DND-41 (cell line): ENCODE data around the gene RBM22.

Experiments
- ATAC-seq: fragments of 200-7000 bp; cut with Tn5 transposase; 3 replicates; pipeline ENCODE4 v1.9.1; 2021; ENCODE audit warnings: low read depth; ENCODE audit not compliant: insufficient read depth
- DNase-seq: peaks from one replicate; pipeline ENCODE4 v3.0.0-alpha.2; 2020
- H2AFZ ChIP-seq: 2 replicates; pipeline ENCODE4 v1.6.0; 2012; ENCODE audit warnings: low read depth, low read length
- H3K27ac ChIP-seq: 2 replicates; pipeline ENCODE4 v1.5.1; 2012; ENCODE audit warnings: low read length, inconsistent platforms
- H3K27me3 ChIP-seq: fragments of 200-600 bp; sonication (generic); 2 replicates; pipeline ENCODE4 v1.6.0; 2012; ENCODE audit warnings: low read length, mild to moderate bottlenecking, inconsistent platforms; ENCODE audit not compliant: insufficient read depth, poor library complexity
- H3K36me3 ChIP-seq: 2 replicates; pipeline ENCODE4 v1.5.1; 2012; ENCODE audit warnings: low read length, inconsistent platforms; ENCODE audit not compliant: insufficient read depth
- H3K4me1 ChIP-seq: 2 replicates; pipeline ENCODE4 v1.5.1; 2012; ENCODE audit warnings: mild to moderate bottlenecking, low read length; ENCODE audit not compliant: insufficient read depth
- H3K4me2 ChIP-seq: 2 replicates; pipeline ENCODE4 v1.6.0; 2012; ENCODE audit warnings: mild to moderate bottlenecking, moderate library complexity, low read length, inconsistent platforms; ENCODE audit not compliant: insufficient read depth
- H3K4me3 ChIP-seq, 2 experiments: fragments of 200-600 bp in 1 of 2; shearing (Covaris generic) in 1 of 2; 2 replicates each; pipeline ENCODE4 v1.5.1; 2012 to 2016; ENCODE audit warnings: inconsistent platforms in 2 of 2, low read length in 2 of 2, mild to moderate bottlenecking in 2 of 2, low read depth in 1 of 2, moderate library complexity in 1 of 2
- H3K79me2 ChIP-seq: 2 replicates; pipeline ENCODE4 v1.6.0; 2012; ENCODE audit warnings: low read length, inconsistent platforms; ENCODE audit not compliant: insufficient read depth
- H3K9ac ChIP-seq: 2 replicates; pipeline ENCODE4 v1.6.0; 2012; ENCODE audit warnings: low read depth, mild to moderate bottlenecking, inconsistent platforms, low read length, moderate library complexity
- H3K9me3 ChIP-seq: 2 replicates; pipeline ENCODE4 v1.5.1; 2012; ENCODE audit warnings: low read length, moderate library complexity, mild to moderate bottlenecking, inconsistent platforms; ENCODE audit not compliant: insufficient read depth, severe bottlenecking
- H4K20me1 ChIP-seq: 2 replicates; pipeline ENCODE4 v1.6.0; 2012; ENCODE audit warnings: low read length; ENCODE audit not compliant: insufficient read depth
- CTCF ChIP-seq: IDR thresholded peaks from 2 replicates; pipeline ENCODE4 v1.5.1; 2012; ENCODE audit warnings: borderline replicate concordance, low read length, moderate library complexity, mild to moderate bottlenecking; ENCODE audit not compliant: poor library complexity, severe bottlenecking; ENCODE audit errors: extremely low read depth
- EZH2 ChIP-seq: IDR thresholded peaks from 3 replicates; pipeline ENCODE4 v1.6.1; 2012; ENCODE audit warnings: borderline replicate concordance, low read depth, mild to moderate bottlenecking, moderate library complexity, low read length, inconsistent platforms; ENCODE audit not compliant: severe bottlenecking

Gene RBM22

GRCh38 chr5:150740992-150741391 lies 40.1 kb upstream of the RBM22 start:
- peaks cover 67% of the 10 kb centered on the region for H3K79me2 ChIP-seq

GRCh38 chr5:150738862-150739261 lies 38.0 kb upstream of the RBM22 start:
- H3K36me3 ChIP-seq: peaks cover 68% of the 10 kb centered on the region
- no peak overlapping the region for H3K4me2 ChIP-seq
- H3K4me3 ChIP-seq: no peak overlapping the region
- H2AFZ ChIP-seq: no peak overlapping the region
- no peaks in the 10 kb centered on the region for H3K4me1 ChIP-seq
- no peak for ATAC-seq
- no peak overlapping the region for H3K9ac ChIP-seq
- peaks cover 9% of the 10 kb centered on the region; the same call in 1 of the 2 replicates for H4K20me1 ChIP-seq
- no peak for TF ChIP-seq EZH2
- H3K9me3 ChIP-seq: peaks cover 14% of the 10 kb centered on the region
- H3K27ac ChIP-seq: no peak overlapping the region
- DNase-seq: no peak
- peaks cover 85% of the 10 kb centered on the region for H3K79me2 ChIP-seq
- H3K27me3 ChIP-seq: no peaks in the 10 kb centered on the region

More at GRCh38 chr5:150740992-150741391, 40.1 kb upstream of the RBM22 start:
- ATAC-seq (no peak), DNase-seq (no peak)
- no peaks in the 10 kb centered on the region for H3K4me1 ChIP-seq
- H3K27ac ChIP-seq: no peak overlapping the region
- no peak overlapping the region for H3K4me2 ChIP-seq
- H3K4me3 ChIP-seq: no peak overlapping the region
- no peaks in the 10 kb centered on the region for H3K27me3 ChIP-seq
- H3K36me3 ChIP-seq: peaks cover 51% of the 10 kb centered on the region
- no peak for TF ChIP-seq CTCF
- no peak for TF ChIP-seq EZH2
- H3K9me3 ChIP-seq: peaks cover 4% of the 10 kb centered on the region
- no peak overlapping the region for H3K9ac ChIP-seq
- no peak overlapping the region for H2AFZ ChIP-seq
- H4K20me1 ChIP-seq: 0 out of 2 replicates have a peak, but pooled peaks cover 3% of the 10 kb centered on the region

GRCh38 chr5:150734579-150735384 lies 33.9 kb upstream of the RBM22 start:
- Histone ChIP-seq H2AFZ (no peak overlapping the region), H3K4me2 (no peak overlapping the region), H3K79me2 (peaks cover 56% of the 10 kb centered on the region), H3K9me3 (peaks cover 14% of the 10 kb centered on the region), H4K20me1 (peaks cover 6% of the 10 kb centered on the region; the same call in 1 of the 2 replicates), H3K4me3 (no peak overlapping the region), H3K4me1 (no peaks in the 10 kb centered on the region), H3K27me3 (no peaks in the 10 kb centered on the region), H3K9ac (no peak overlapping the region), H3K27ac (no peak overlapping the region), H3K36me3 (peaks cover 80% of the 10 kb centered on the region)
- TF ChIP-seq CTCF (no peak), EZH2 (no peak)
- DNase-seq (no peak), ATAC-seq (no peak)

GRCh38 chr5:150731669-150732242 lies 30.9 kb upstream of the RBM22 start:
- H3K4me3 ChIP-seq: no peak overlapping the region
- TF ChIP-seq EZH2 (no peak), CTCF (no peak)
- no peak overlapping the region for H2AFZ ChIP-seq
- H3K4me1 ChIP-seq: no peaks in the 10 kb centered on the region
- ATAC-seq (no peak), DNase-seq (no peak)
- H3K9me3 ChIP-seq: peaks cover 10% of the 10 kb centered on the region
- H3K27ac ChIP-seq: no peak overlapping the region
- no peak overlapping the region for H3K4me2 ChIP-seq
- H4K20me1 ChIP-seq: peaks cover 6% of the 10 kb centered on the region; the same call in 1 of the 2 replicates
- peaks cover 80% of the 10 kb centered on the region for H3K36me3 ChIP-seq
- H3K9ac ChIP-seq: no peak overlapping the region
- peaks cover 26% of the 10 kb centered on the region for H3K79me2 ChIP-seq
- no peaks in the 10 kb centered on the region for H3K27me3 ChIP-seq
